Measurements from ENCODE around the gene RUVBL1. TPM values are rescaled to one million over a fixed set of nuclear protein-coding genes. Genes with fewer than 3 reads are reported as not detected.

Gene RUVBL1
- total and polyA plus RNA-seq, 2 donors (not counting 1 experiment from before 2014, with no cell fraction given): 52.3 to 67.2 TPM

DNA sequence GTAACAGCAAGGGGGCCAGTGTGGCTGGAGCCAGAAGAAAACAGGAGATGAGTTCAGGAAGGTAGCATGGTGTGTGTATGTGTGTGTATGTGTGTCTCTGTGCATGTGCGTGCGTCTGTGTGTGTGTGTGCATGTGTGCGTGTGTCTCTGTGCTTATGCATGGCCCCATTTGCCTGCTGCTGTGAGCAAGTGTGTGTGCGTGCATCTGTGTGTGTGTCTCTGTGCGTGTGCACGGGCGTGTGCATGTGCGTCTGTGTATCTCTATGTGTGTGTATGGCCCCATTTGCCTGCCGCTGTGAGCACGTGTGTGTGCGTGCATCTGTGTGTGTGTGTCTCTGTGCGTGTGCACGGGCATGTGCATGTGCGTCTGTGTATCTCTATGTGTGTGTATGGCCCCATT, 22.6 kb upstream of the RUVBL1 start:
- no peaks in the 10 kb centered on the region for H3K79me2 ChIP-seq (ENCODE audit: control insufficient read depth, insufficient read depth, low read length)
- no peaks in the 10 kb centered on the region for H3K4me1 ChIP-seq (ENCODE audit: control insufficient read depth, extremely low read depth, insufficient read depth, low read length)
- H2AFZ ChIP-seq (ENCODE audit: low read length): no peak overlapping the region
- H3K4me2 ChIP-seq (ENCODE audit: extremely low read depth, insufficient read depth, low read length): no peak overlapping the region
- TF ChIP-seq, protein P1, sequence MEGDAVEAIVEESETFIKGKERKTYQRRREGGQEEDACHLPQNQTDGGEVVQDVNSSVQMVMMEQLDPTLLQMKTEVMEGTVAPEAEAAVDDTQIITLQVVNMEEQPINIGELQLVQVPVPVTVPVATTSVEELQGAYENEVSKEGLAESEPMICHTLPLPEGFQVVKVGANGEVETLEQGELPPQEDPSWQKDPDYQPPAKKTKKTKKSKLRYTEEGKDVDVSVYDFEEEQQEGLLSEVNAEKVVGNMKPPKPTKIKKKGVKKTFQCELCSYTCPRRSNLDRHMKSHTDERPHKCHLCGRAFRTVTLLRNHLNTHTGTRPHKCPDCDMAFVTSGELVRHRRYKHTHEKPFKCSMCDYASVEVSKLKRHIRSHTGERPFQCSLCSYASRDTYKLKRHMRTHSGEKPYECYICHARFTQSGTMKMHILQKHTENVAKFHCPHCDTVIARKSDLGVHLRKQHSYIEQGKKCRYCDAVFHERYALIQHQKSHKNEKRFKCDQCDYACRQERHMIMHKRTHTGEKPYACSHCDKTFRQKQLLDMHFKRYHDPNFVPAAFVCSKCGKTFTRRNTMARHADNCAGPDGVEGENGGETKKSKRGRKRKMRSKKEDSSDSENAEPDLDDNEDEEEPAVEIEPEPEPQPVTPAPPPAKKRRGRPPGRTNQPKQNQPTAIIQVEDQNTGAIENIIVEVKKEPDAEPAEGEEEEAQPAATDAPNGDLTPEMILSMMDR (conservative IDR thresholded peaks at IDR 0.05 in 1 of 2, IDR thresholded peaks at IDR 0.05 in 1 of 2; ENCODE audit: low read depth in 1 of 2, low read length in 2 of 2): no peak
- TF ChIP-seq EZH2 (IDR thresholded peaks at IDR 0.05; ENCODE audit: low read length, missing control alignments): no peak
- no peaks in the 10 kb centered on the region for H3K9me3 ChIP-seq (ENCODE audit: control insufficient read depth, insufficient read depth, low read depth, low read length)
- no peak overlapping the region for H3K4me3 ChIP-seq (replicated peaks in 1 of 4; ENCODE audit: control extremely low read depth in 1 of 4, insufficient read depth in 1 of 4, low read depth in 3 of 4, low read length in 4 of 4)
- H3K36me3 ChIP-seq (ENCODE audit: control insufficient read depth, insufficient read depth, low read length): no peaks in the 10 kb centered on the region
- H3K9ac ChIP-seq (ENCODE audit: insufficient read depth, low read length): no peak overlapping the region
- no peak for DNase-seq (ENCODE audit: low read depth in 2 of 2)
- H3K27me3 ChIP-seq (ENCODE audit: control insufficient read depth, insufficient read depth, low read length): no peaks in the 10 kb centered on the region
- H4K20me1 ChIP-seq (ENCODE audit: control insufficient read depth, extremely low read depth, insufficient read depth, low read length): no peaks in the 10 kb centered on the region
- no peak overlapping the region for H3K27ac ChIP-seq (ENCODE audit: insufficient read depth, low read length)

GRCh38 chr3:128145279-128145678, 21.7 kb upstream of the RUVBL1 start:
- TF ChIP-seq EZH2 (IDR thresholded peaks at IDR 0.05; ENCODE audit: low read length, missing control alignments): no peak
- TF ChIP-seq, protein P1 (conservative IDR thresholded peaks at IDR 0.05 in 1 of 2, IDR thresholded peaks at IDR 0.05 in 1 of 2; ENCODE audit: low read depth in 1 of 2, low read length in 2 of 2): no peak
- Histone ChIP-seq H3K4me2 (ENCODE audit: extremely low read depth, insufficient read depth, low read length) (no peak overlapping the region), H3K79me2 (ENCODE audit: control insufficient read depth, insufficient read depth, low read length) (no peaks in the 10 kb centered on the region), H2AFZ (ENCODE audit: low read length) (no peak overlapping the region), H3K27me3 (ENCODE audit: control insufficient read depth, insufficient read depth, low read length) (no peaks in the 10 kb centered on the region), H3K4me3 (replicated peaks in 1 of 4; ENCODE audit: control extremely low read depth in 1 of 4, insufficient read depth in 1 of 4, low read depth in 3 of 4, low read length in 4 of 4) (no peak overlapping the region), H4K20me1 (ENCODE audit: control insufficient read depth, extremely low read depth, insufficient read depth, low read length) (no peaks in the 10 kb centered on the region), H3K9ac (ENCODE audit: insufficient read depth, low read length) (no peak overlapping the region), H3K4me1 (ENCODE audit: control insufficient read depth, extremely low read depth, insufficient read depth, low read length) (no peaks in the 10 kb centered on the region), H3K36me3 (ENCODE audit: control insufficient read depth, insufficient read depth, low read length) (no peaks in the 10 kb centered on the region), H3K27ac (ENCODE audit: insufficient read depth, low read length) (no peak overlapping the region), H3K9me3 (ENCODE audit: control insufficient read depth, insufficient read depth, low read depth, low read length) (no peaks in the 10 kb centered on the region)
- DNase-seq (ENCODE audit: low read depth in 2 of 2): no peak

- Histone ChIP-seq H3K9ac (ENCODE audit: insufficient read depth, low read length) (no peak overlapping the region), H3K4me2 (ENCODE audit: extremely low read depth, insufficient read depth, low read length) (no peak overlapping the region), H3K27me3 (ENCODE audit: control insufficient read depth, insufficient read depth, low read length) (no peaks in the 10 kb centered on the region), H3K4me3 (replicated peaks in 1 of 4; ENCODE audit: control extremely low read depth in 1 of 4, insufficient read depth in 1 of 4, low read depth in 3 of 4, low read length in 4 of 4) (no peak overlapping the region), H3K4me1 (ENCODE audit: control insufficient read depth, extremely low read depth, insufficient read depth, low read length) (no peaks in the 10 kb centered on the region), H4K20me1 (ENCODE audit: control insufficient read depth, extremely low read depth, insufficient read depth, low read length) (no peaks in the 10 kb centered on the region), H3K79me2 (ENCODE audit: control insufficient read depth, insufficient read depth, low read length) (no peaks in the 10 kb centered on the region), H3K9me3 (ENCODE audit: control insufficient read depth, insufficient read depth, low read depth, low read length) (no peaks in the 10 kb centered on the region), H3K36me3 (ENCODE audit: control insufficient read depth, insufficient read depth, low read length) (no peaks in the 10 kb centered on the region), H2AFZ (ENCODE audit: low read length) (no peak overlapping the region), H3K27ac (ENCODE audit: insufficient read depth, low read length) (no peak overlapping the region)
- no peak for TF ChIP-seq EZH2 (IDR thresholded peaks at IDR 0.05; ENCODE audit: low read length, missing control alignments)
- TF ChIP-seq, protein P1 (conservative IDR thresholded peaks at IDR 0.05 in 1 of 2, IDR thresholded peaks at IDR 0.05 in 1 of 2; ENCODE audit: low read depth in 1 of 2, low read length in 2 of 2): no peak
- DNase-seq (ENCODE audit: low read depth in 2 of 2): no peak
Observed at GRCh38 chr3:128144512-128145187, 21.0 kb upstream of the RUVBL1 start.

Data from fibroblast of lung (primary cell).